SK-N-SH treated with all-trans-retinoic acid at 6 μM for 48 hours (cell line): ENCODE measurements around the gene USP24.

Experiments used
- ATAC-seq: fragments of 200-7000 bp; cut with Tn5 transposase; 3 replicates; pipeline ENCODE4 v1.9.1; 2020; ENCODE audit warnings: mild to moderate bottlenecking, moderate library complexity
- ARNTL ChIP-seq: fragments of 450-650 bp; formaldehyde crosslinking; IDR thresholded peaks from 2 replicates; pipeline ENCODE4 v1.5.0; 2020; ENCODE audit warnings: low read depth, mild to moderate bottlenecking, moderate library complexity, borderline replicate concordance
- BACH2 ChIP-seq: fragments of 250-450 bp; sonication (Bioruptor Pico); IDR thresholded peaks from 2 replicates; pipeline ENCODE4 v1.9.0; 2021; ENCODE audit warnings: mild to moderate bottlenecking, borderline replicate concordance
- ESRRG ChIP-seq: fragments of 250-450 bp; sonication (Bioruptor Pico); IDR thresholded peaks from 2 replicates; pipeline ENCODE4 v1.6.1; 2021; ENCODE audit warnings: mild to moderate bottlenecking
- GLIS3 ChIP-seq: fragments of 250-450 bp; sonication (Bioruptor Pico); IDR thresholded peaks from 2 replicates; pipeline ENCODE4 v1.5.0; 2020; ENCODE audit warnings: mild to moderate bottlenecking, moderate library complexity
- ISL1 ChIP-seq: fragments of 250-450 bp; sonication (Bioruptor Pico); IDR thresholded peaks from 2 replicates; pipeline ENCODE4 v2.1.2; 2022; ENCODE audit warnings: mild to moderate bottlenecking, moderate library complexity
- OSR1 ChIP-seq: fragments of 250-450 bp; sonication (Bioruptor Pico); IDR thresholded peaks from 2 replicates; pipeline ENCODE4 v1.8.0; 2022; ENCODE audit warnings: moderate library complexity, mild to moderate bottlenecking, inconsistent platforms
- PPARA ChIP-seq: fragments of 250-450 bp; sonication (Bioruptor Pico); IDR thresholded peaks from 2 replicates; pipeline ENCODE4 v1.5.0; 2020; ENCODE audit warnings: mild to moderate bottlenecking, borderline replicate concordance
- RARB ChIP-seq: fragments of 250-450 bp; sonication (Bioruptor Pico); IDR thresholded peaks from 2 replicates; pipeline ENCODE4 v1.8.0; 2021; ENCODE audit warnings: mild to moderate bottlenecking, moderate library complexity
- TOX ChIP-seq: fragments of 250-450 bp; sonication (Bioruptor Pico); IDR thresholded peaks from 2 replicates; pipeline ENCODE4 v1.8.0; 2021; ENCODE audit warnings: mild to moderate bottlenecking, moderate library complexity, borderline replicate concordance
- ZC3H10 ChIP-seq: fragments of 250-450 bp; sonication (Bioruptor Pico); IDR thresholded peaks from 2 replicates; pipeline ENCODE4 v1.5.1; 2021; ENCODE audit warnings: mild to moderate bottlenecking, moderate library complexity
- ZFP3 ChIP-seq: fragments of 250-450 bp; sonication (Bioruptor Pico); IDR thresholded peaks from 2 replicates; pipeline ENCODE4 v1.5.0; 2020; ENCODE audit warnings: mild to moderate bottlenecking, moderate library complexity
- ZFP30 ChIP-seq: fragments of 450-650 bp; formaldehyde crosslinking; IDR thresholded peaks from 2 replicates; pipeline ENCODE4 v1.5.0; 2022; ENCODE audit warnings: mild to moderate bottlenecking, moderate library complexity
- ZNF565 ChIP-seq: fragments of 450-650 bp; formaldehyde crosslinking; conservative IDR thresholded peaks from 2 replicates; pipeline ENCODE4 v1.5.0; 2020; ENCODE audit warnings: low read depth, mild to moderate bottlenecking, moderate library complexity
- ZNF70 ChIP-seq: fragments of 450-650 bp; formaldehyde crosslinking; IDR thresholded peaks from 2 replicates; pipeline ENCODE4 v1.5.0; 2020; ENCODE audit warnings: mild to moderate bottlenecking, moderate library complexity
- ZNF8 ChIP-seq: fragments of 450-650 bp; formaldehyde crosslinking; IDR thresholded peaks from 2 replicates; pipeline ENCODE4 v1.5.0; 2020; ENCODE audit warnings: mild to moderate bottlenecking, moderate library complexity
- TF ChIP-seq, protein P1 (sequence below): fragments of 250-450 bp; sonication (Bioruptor Pico); IDR thresholded peaks from 2 replicates; pipeline ENCODE4 v1.8.0; 2021; ENCODE audit warnings: low read depth, mild to moderate bottlenecking, moderate library complexity, borderline replicate concordance
- TF ChIP-seq, protein P2 (sequence below): fragments of 250-450 bp; sonication (Bioruptor Pico); IDR thresholded peaks from 2 replicates; pipeline ENCODE4 v1.5.0; 2020; ENCODE audit warnings: mild to moderate bottlenecking, moderate library complexity
- TF ChIP-seq, protein P3 (sequence below): fragments of 250-450 bp; sonication (Bioruptor Pico); IDR thresholded peaks from 2 replicates; pipeline ENCODE4 v1.5.1; 2021; ENCODE audit warnings: mild to moderate bottlenecking, moderate library complexity
- TF ChIP-seq, protein P4 (sequence below): fragments of 250-450 bp; sonication (Bioruptor Pico); IDR thresholded peaks from 2 replicates; pipeline ENCODE4 v1.5.1; 2020; ENCODE audit warnings: low read depth, mild to moderate bottlenecking, moderate library complexity
- TF ChIP-seq, protein P5 (sequence below): fragments of 250-450 bp; sonication (Bioruptor Pico); IDR thresholded peaks from 2 replicates; pipeline ENCODE4 v1.8.0; 2020; ENCODE audit warnings: mild to moderate bottlenecking, moderate library complexity, borderline replicate concordance

The USP24 gene

DNA sequence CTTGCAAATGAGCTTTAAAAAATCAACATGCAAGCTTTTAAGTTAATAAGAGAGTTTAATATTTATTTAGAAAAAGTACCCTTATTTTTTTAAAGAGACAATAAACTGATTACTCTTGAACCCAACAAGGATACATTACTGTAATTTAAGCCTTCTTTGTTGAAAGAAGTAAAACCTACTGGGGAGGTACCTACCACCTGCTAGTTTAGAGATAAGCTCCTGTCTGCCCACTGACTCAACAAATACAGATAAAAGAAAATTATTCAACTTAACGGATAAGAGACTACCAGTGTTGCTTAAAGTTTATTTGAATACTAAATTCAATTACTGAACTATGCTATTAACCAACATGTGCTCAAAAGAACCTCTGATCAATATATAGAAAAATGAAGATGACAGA, 23.1 kb downstream of the USP24 start:
- no peak for ATAC-seq
- TF ChIP-seq, protein P1, sequence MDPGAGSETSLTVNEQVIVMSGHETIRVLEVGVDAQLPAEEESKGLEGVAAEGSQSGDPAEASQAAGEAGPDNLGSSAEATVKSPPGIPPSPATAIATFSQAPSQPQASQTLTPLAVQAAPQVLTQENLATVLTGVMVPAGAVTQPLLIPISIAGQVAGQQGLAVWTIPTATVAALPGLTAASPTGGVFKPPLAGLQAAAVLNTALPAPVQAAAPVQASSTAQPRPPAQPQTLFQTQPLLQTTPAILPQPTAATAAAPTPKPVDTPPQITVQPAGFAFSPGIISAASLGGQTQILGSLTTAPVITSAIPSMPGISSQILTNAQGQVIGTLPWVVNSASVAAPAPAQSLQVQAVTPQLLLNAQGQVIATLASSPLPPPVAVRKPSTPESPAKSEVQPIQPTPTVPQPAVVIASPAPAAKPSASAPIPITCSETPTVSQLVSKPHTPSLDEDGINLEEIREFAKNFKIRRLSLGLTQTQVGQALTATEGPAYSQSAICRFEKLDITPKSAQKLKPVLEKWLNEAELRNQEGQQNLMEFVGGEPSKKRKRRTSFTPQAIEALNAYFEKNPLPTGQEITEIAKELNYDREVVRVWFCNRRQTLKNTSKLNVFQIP: no peak
- TF ChIP-seq, protein P2, sequence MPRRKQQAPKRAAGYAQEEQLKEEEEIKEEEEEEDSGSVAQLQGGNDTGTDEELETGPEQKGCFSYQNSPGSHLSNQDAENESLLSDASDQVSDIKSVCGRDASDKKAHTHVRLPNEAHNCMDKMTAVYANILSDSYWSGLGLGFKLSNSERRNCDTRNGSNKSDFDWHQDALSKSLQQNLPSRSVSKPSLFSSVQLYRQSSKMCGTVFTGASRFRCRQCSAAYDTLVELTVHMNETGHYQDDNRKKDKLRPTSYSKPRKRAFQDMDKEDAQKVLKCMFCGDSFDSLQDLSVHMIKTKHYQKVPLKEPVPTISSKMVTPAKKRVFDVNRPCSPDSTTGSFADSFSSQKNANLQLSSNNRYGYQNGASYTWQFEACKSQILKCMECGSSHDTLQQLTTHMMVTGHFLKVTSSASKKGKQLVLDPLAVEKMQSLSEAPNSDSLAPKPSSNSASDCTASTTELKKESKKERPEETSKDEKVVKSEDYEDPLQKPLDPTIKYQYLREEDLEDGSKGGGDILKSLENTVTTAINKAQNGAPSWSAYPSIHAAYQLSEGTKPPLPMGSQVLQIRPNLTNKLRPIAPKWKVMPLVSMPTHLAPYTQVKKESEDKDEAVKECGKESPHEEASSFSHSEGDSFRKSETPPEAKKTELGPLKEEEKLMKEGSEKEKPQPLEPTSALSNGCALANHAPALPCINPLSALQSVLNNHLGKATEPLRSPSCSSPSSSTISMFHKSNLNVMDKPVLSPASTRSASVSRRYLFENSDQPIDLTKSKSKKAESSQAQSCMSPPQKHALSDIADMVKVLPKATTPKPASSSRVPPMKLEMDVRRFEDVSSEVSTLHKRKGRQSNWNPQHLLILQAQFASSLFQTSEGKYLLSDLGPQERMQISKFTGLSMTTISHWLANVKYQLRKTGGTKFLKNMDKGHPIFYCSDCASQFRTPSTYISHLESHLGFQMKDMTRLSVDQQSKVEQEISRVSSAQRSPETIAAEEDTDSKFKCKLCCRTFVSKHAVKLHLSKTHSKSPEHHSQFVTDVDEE: no peak
- TF ChIP-seq ZNF565 (CRISPR knock-in tag) (no peak), ZNF70 (CRISPR knock-in tag) (no peak), ESRRG (no peak), ZNF8 (no peak), ZFP3 (CRISPR knock-in tag) (no peak), ZFP30 (CRISPR knock-in tag) (no peak)

DNA sequence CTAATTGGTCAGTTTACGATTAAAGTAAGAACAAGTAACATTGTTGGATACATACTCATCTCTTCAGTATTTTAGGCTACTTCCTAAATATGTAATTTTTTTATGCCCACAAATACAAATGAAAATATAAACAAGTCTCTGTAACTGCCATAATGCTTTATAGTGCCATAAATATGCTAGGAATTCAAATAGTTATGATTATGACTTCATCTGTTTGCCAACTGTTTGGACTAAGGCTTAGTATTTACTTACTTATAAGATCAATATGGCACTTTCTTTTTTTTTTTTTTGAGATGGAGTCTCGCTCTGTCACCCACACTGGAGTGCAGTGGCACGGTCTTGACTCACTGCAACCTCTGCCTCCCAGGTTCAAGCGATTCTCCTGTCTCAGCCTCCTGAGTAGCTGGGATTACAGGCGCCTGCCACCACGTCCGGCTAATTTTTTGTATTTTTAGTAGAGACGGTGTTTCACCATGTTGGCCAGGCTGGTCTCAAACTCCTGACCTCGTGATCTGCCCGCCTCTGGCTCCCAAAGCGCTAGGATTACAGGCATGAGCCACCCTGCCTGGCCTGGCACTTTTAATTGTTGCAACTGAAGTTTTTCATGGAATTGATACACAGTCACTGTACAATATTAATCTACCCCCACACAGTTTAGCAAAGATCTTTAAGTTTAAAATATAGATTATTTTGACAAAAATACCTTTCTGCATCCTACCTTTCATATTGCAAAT, 23.8 kb downstream of the USP24 start:
- peak; percentile 54 for ATAC-seq

DNA sequence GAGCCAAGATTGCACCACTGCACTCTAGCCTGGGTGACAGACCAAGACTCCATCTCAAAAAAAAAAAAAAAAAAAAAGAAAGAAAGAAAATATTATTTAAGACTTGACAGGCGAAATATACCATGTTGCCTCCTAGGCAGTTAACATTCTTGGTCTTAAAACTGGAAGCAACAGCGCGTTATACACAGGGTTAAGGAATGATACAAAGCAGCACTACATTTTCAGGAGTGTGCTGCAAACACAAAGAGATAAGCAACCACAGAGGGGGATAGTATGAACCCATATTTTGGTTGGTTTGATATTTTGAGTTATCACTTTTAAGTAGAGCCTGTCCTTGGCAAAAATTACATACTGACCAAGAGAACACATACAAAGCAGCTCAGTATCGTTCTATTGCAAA, 25.1 kb downstream of the USP24 start:
- ATAC-seq: no peak
- TF ChIP-seq ZC3H10 (CRISPR knock-in tag): no peak
- TF ChIP-seq ISL1 (CRISPR knock-in tag): no peak
- no peak for TF ChIP-seq ESRRG
- TF ChIP-seq BACH2: no peak
- TF ChIP-seq, protein P3, sequence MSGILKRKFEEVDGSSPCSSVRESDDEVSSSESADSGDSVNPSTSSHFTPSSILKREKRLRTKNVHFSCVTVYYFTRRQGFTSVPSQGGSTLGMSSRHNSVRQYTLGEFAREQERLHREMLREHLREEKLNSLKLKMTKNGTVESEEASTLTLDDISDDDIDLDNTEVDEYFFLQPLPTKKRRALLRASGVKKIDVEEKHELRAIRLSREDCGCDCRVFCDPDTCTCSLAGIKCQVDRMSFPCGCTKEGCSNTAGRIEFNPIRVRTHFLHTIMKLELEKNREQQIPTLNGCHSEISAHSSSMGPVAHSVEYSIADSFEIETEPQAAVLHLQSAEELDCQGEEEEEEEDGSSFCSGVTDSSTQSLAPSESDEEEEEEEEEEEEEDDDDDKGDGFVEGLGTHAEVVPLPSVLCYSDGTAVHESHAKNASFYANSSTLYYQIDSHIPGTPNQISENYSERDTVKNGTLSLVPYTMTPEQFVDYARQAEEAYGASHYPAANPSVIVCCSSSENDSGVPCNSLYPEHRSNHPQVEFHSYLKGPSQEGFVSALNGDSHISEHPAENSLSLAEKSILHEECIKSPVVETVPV (CRISPR knock-in tag): no peak
- TF ChIP-seq ZNF70 (CRISPR knock-in tag): no peak
- TF ChIP-seq, protein P1: no peak

DNA sequence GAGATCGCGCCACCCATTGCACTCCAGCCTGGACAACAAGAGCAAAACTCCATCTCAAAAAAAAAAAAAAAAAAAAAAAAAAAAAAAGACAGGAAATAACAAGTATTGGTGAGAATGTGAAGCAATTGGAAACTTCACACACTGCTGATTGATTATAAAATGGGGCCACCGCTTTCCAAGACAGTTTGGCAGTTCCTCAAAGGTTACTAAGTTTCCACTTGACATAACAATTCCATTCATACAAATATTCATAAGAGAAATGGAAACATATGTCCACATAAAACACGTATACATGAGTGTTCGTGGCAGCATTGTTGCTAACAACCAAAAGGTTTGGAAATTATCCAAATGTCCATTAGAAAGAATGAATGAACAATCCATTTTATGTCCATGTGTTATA, 26.3 kb downstream of the USP24 start:
- no peak for ATAC-seq
- TF ChIP-seq RARB (CRISPR knock-in tag) (no peak), ESRRG (no peak), OSR1 (no peak), GLIS3 (no peak), ARNTL (CRISPR knock-in tag) (no peak), PPARA (CRISPR knock-in tag) (no peak), TOX (CRISPR knock-in tag) (no peak), ZFP30 (CRISPR knock-in tag) (no peak)
- TF ChIP-seq, protein P4, sequence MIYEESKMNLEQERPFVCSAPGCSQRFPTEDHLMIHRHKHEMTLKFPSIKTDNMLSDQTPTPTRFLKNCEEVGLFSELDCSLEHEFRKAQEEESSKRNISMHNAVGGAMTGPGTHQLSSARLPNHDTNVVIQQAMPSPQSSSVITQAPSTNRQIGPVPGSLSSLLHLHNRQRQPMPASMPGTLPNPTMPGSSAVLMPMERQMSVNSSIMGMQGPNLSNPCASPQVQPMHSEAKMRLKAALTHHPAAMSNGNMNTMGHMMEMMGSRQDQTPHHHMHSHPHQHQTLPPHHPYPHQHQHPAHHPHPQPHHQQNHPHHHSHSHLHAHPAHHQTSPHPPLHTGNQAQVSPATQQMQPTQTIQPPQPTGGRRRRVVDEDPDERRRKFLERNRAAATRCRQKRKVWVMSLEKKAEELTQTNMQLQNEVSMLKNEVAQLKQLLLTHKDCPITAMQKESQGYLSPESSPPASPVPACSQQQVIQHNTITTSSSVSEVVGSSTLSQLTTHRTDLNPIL: no peak
- TF ChIP-seq, protein P1: no peak
- TF ChIP-seq, protein P3 (CRISPR knock-in tag): no peak
- TF ChIP-seq, protein P5, sequence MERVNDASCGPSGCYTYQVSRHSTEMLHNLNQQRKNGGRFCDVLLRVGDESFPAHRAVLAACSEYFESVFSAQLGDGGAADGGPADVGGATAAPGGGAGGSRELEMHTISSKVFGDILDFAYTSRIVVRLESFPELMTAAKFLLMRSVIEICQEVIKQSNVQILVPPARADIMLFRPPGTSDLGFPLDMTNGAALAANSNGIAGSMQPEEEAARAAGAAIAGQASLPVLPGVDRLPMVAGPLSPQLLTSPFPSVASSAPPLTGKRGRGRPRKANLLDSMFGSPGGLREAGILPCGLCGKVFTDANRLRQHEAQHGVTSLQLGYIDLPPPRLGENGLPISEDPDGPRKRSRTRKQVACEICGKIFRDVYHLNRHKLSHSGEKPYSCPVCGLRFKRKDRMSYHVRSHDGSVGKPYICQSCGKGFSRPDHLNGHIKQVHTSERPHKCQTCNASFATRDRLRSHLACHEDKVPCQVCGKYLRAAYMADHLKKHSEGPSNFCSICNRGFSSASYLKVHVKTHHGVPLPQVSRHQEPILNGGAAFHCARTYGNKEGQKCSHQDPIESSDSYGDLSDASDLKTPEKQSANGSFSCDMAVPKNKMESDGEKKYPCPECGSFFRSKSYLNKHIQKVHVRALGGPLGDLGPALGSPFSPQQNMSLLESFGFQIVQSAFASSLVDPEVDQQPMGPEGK (CRISPR knock-in tag): no peak
